Endothelial cell of umbilical vein (primary cell): ENCODE data around the gene CCNL2.

ENCODE experiments used
- EZH2 ChIP-seq: IDR thresholded peaks from 2 replicates; pipeline ENCODE4 v1.6.1; 2012; ENCODE audit warnings: borderline replicate concordance, low read depth, mild to moderate bottlenecking, moderate library complexity, low read length, inconsistent platforms; ENCODE audit not compliant: severe bottlenecking
- JUN ChIP-seq: IDR thresholded peaks from 2 replicates; pipeline ENCODE4 v1.6.1; 2011; ENCODE audit warnings: borderline replicate concordance, low read depth; ENCODE audit not compliant: insufficient read length, insufficient read depth
- POLR2A ChIP-seq: IDR thresholded peaks from 2 replicates; pipeline ENCODE4 v1.6.1; 2012; ENCODE audit warnings: low read depth, mild to moderate bottlenecking, control low read depth, low read length
- POLR2AphosphoS5 ChIP-seq: IDR thresholded peaks from 2 replicates; pipeline ENCODE4 v1.6.1; 2012; ENCODE audit warnings: low read depth, mild to moderate bottlenecking, control low read depth, low read length, moderate library complexity; ENCODE audit not compliant: insufficient read depth
- TF ChIP-seq, protein P1 (sequence below), 2 donors: IDR thresholded peaks; 1 replicate in 1 of 2; 2 replicates in 1 of 2; pipeline ENCODE4 v1.5.1; 2011; ENCODE audit warnings: low read length in 2 of 2, mild to moderate bottlenecking in 2 of 2, moderate library complexity in 2 of 2, control low read depth in 1 of 2, inconsistent platforms in 1 of 2, low read depth in 1 of 2; ENCODE audit not compliant: insufficient read depth in 1 of 2; ENCODE audit errors: extremely low read depth in 1 of 2

DNA sequence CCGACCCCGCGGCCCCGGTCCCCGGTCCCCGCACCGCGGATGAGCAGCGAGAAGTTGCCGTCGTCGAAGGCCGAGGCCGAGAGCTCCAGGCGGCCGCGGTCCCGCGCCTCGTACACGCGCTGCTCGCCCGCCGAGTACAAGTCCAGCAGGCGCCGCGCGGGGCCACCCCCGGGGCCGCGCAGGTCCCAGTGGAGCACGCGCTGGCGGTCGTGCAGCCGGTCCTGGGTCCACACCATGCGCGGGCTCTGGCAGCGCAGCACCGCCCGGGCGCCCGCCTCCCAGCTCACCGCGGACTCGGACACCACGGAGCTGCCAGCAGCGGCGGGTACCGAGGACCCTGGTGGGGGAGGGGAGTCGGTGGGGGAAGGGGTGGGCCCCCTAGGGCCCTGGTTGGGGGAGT lies 43.7 kb downstream of the CCNL2 start:
- TF ChIP-seq, protein P1, sequence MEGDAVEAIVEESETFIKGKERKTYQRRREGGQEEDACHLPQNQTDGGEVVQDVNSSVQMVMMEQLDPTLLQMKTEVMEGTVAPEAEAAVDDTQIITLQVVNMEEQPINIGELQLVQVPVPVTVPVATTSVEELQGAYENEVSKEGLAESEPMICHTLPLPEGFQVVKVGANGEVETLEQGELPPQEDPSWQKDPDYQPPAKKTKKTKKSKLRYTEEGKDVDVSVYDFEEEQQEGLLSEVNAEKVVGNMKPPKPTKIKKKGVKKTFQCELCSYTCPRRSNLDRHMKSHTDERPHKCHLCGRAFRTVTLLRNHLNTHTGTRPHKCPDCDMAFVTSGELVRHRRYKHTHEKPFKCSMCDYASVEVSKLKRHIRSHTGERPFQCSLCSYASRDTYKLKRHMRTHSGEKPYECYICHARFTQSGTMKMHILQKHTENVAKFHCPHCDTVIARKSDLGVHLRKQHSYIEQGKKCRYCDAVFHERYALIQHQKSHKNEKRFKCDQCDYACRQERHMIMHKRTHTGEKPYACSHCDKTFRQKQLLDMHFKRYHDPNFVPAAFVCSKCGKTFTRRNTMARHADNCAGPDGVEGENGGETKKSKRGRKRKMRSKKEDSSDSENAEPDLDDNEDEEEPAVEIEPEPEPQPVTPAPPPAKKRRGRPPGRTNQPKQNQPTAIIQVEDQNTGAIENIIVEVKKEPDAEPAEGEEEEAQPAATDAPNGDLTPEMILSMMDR (IDR thresholded peaks at IDR 0.05; ENCODE audit: extremely low read depth in 1 of 2, insufficient read depth in 1 of 2, low read depth in 1 of 2, low read length in 2 of 2): no peak
- TF ChIP-seq POLR2AphosphoS5 (peak; percentile 14), POLR2A (no peak), EZH2 (no peak), JUN (no peak)
